Measurements from ENCODE around the gene REEP5. TPM values are rescaled to one million over a fixed set of nuclear protein-coding genes. Genes with fewer than 3 reads are reported as not detected.
"Not testable (repeated sequence)": the region's sequence is repeated elsewhere in the genome, so short reads cannot be mapped to it uniquely, and the experiment has no call there.

Gene REEP5
- total RNA-seq, 2 experiments from 2014 or later, result 38.0 to 40.6 TPM

GRCh38 chr5:112860929-112861637 is 60.9 kb downstream of the REEP5 start, which contains the start of gene SRP19:
TSS of gene SRP19 (plus strand) at chr5:112861287. CDS start at chr5:112861377, 90 bp downstream.
- ATAC-seq (peak; percentile 94), DNase-seq (peak; percentile 94)
- Mint-ChIP-seq H3K4me1 (ENCODE audit: low read depth) (peaks cover 25% of the 10 kb centered on the region), H3K4me3 (peak within 1 kb of the TSS; percentile 96), H3K9me3 (no peaks in the 10 kb centered on the region), H3K36me3 (ENCODE audit: low read depth) (peaks cover 31% of the 10 kb centered on the region), H3K27me3 (peaks cover 9% of the 10 kb centered on the region), H3K27ac (peak within 1 kb of the TSS; percentile 98)
- TF ChIP-seq CTCF (IDR thresholded peaks at IDR 0.05), result no peak
- POLR2A ChIA-PET, result interaction anchor here (0.7 to 2.0 kb wide), 11 partner anchors 9 to 734 kb away, joined by 3 to 10 read pairs (median 4); partner anchors contain the start of genes DCP2 and REEP5
- CTCF ChIA-PET, result interaction anchor here (0.7 to 3.9 kb wide), 9 partner anchors 9 to 135 kb away, joined by 3 to 34 read pairs (median 4); no protein-coding TSS in a partner anchor
- intact Hi-C loops (cut with micrococcal nuclease), result loop anchor here (5.0 kb wide), 1 partner anchor 61 kb away; the partner anchor contains the start of gene REEP5

GRCh38 chr5:112860571-112860928 is 61.5 kb downstream of the REEP5 start:
- intact Hi-C loops (cut with micrococcal nuclease), result loop anchor here (5.0 kb wide), 1 partner anchor 62 kb away; the partner anchor contains the start of gene REEP5
- ATAC-seq, DNase-seq, H3K9me3 Mint-ChIP-seq: not testable (repeated sequence)
- peaks cover 14% of the 10 kb centered on the region for H3K27me3 Mint-ChIP-seq
- POLR2A ChIA-PET, result interaction anchor here (0.7 to 2.0 kb wide), 11 partner anchors 9 to 734 kb away, joined by 3 to 10 read pairs (median 4); partner anchors contain the start of genes DCP2 and REEP5
- H3K4me1 Mint-ChIP-seq (ENCODE audit: low read depth), result peaks cover 25% of the 10 kb centered on the region
- peak overlapping the region; percentile 98 for H3K27ac Mint-ChIP-seq
- CTCF ChIA-PET, result interaction anchor here (0.7 to 3.9 kb wide), 9 partner anchors 10 to 136 kb away, joined by 3 to 34 read pairs (median 4); no protein-coding TSS in a partner anchor
- H3K36me3 Mint-ChIP-seq (ENCODE audit: low read depth), result peaks cover 28% of the 10 kb centered on the region
- peak overlapping the region; percentile 96 for H3K4me3 Mint-ChIP-seq

- POLR2A ChIA-PET, result no interaction called here
- peaks cover 29% of the 10 kb centered on the region for H3K27me3 Mint-ChIP-seq
- DNase-seq, result no peak
- CTCF ChIA-PET, result interaction anchor here (3.9 kb wide), 1 partner anchor 9 kb away, joined by 34 read pairs; no protein-coding TSS in a partner anchor
- TF ChIP-seq CTCF (IDR thresholded peaks at IDR 0.05), result no peak
- H3K27ac Mint-ChIP-seq, result no peak overlapping the region
- H3K9me3 Mint-ChIP-seq, result peaks cover 4% of the 10 kb centered on the region
- no peak overlapping the region for H3K4me3 Mint-ChIP-seq
- ATAC-seq, result no peak
- peaks cover 12% of the 10 kb centered on the region for H3K4me1 Mint-ChIP-seq (ENCODE audit: low read depth)
- intact Hi-C loops (cut with micrococcal nuclease), result no loop called here
- peaks cover 14% of the 10 kb centered on the region for H3K36me3 Mint-ChIP-seq (ENCODE audit: low read depth)
Measured at GRCh38 chr5:112857866-112858265, 64.2 kb downstream of the REEP5 start.

GRCh38 chr5:112854651-112855050 is 67.4 kb downstream of the REEP5 start:
- no peak for DNase-seq
- CTCF ChIA-PET, result no interaction called here
- POLR2A ChIA-PET, result no interaction called here
- no peak for TF ChIP-seq CTCF (IDR thresholded peaks at IDR 0.05)
- Mint-ChIP-seq H3K36me3 (ENCODE audit: low read depth) (no peaks in the 10 kb centered on the region), H3K27me3 (peaks cover 32% of the 10 kb centered on the region), H3K4me3 (no peak overlapping the region), H3K4me1 (ENCODE audit: low read depth) (no peaks in the 10 kb centered on the region), H3K9me3 (peaks cover 4% of the 10 kb centered on the region), H3K27ac (no peak overlapping the region)
- no peak for ATAC-seq
- intact Hi-C loops (cut with micrococcal nuclease), result no loop called here

- Mint-ChIP-seq H3K36me3 (ENCODE audit: low read depth) (no peaks in the 10 kb centered on the region), H3K4me1 (ENCODE audit: low read depth) (peaks cover 4% of the 10 kb centered on the region), H3K27ac (no peak overlapping the region), H3K27me3 (peaks cover 14% of the 10 kb centered on the region), H3K9me3 (peaks cover 4% of the 10 kb centered on the region), H3K4me3 (no peak overlapping the region)
- DNase-seq (no peak), ATAC-seq (no peak)
- intact Hi-C loops (cut with micrococcal nuclease), result loop anchor here (5.0 kb wide), 1 partner anchor 298 kb away; no protein-coding TSS in a partner anchor
- TF ChIP-seq CTCF (IDR thresholded peaks at IDR 0.05), result no peak
- ChIA-PET CTCF (interaction anchor here (0.6 kb wide), 1 partner anchor 65 kb away, joined by 3 read pairs; no protein-coding TSS in a partner anchor), POLR2A (no interaction called here)
Measured at GRCh38 chr5:112849912-112850311, 72.1 kb downstream of the REEP5 start.

All from activated CD8-positive, alpha-beta T cell treated with anti-CD3 and anti-CD28 coated beads for 36 hours (primary cell).